GM18526 (cell line): ENCODE measurements around the gene POLN.

ENCODE experiments used
- POLR2A ChIP-seq: IDR thresholded peaks from 3 replicates; pipeline ENCODE4 v1.6.1; 2011; ENCODE audit not compliant: insufficient read length; ENCODE audit errors: extremely low read depth

The POLN gene

DNA sequence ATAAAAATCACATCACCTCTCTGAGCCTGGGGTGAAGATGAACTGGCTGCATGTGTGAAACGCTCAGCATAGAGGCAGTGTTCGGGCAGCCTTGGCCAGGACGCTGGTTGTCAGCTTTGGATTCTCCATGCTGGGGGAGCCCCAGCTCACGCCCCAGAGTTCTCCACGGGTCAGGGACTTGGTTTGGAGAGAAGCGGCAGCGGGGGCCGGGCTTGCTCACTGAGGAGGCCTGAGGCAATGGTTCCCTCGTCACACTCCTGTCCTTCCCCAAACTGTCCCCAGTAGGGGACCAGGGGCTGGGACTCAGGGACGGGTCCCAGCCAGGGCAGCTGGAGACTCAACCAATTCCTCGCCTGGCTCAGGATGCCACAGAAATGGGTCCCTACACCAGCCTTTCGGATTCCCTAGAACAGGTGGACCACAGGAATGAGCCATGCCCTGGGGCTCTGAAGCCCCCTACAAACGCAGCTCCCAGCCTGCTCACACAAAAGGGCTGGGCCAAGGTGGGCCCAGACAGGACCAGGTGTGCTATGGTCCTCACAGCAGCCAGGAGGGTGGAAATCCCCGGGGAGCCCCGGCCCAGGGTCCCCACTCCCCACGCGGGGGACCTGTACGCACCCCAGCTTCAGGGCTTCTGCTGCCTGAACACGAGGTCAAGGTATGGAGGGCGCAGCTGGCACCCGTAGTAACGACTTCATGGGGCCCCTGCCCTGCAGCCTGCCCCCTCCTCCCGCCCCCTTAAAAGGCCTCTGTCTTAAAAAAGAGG, 18.6 kb upstream of the POLN start:
- no peak for TF ChIP-seq POLR2A

DNA sequence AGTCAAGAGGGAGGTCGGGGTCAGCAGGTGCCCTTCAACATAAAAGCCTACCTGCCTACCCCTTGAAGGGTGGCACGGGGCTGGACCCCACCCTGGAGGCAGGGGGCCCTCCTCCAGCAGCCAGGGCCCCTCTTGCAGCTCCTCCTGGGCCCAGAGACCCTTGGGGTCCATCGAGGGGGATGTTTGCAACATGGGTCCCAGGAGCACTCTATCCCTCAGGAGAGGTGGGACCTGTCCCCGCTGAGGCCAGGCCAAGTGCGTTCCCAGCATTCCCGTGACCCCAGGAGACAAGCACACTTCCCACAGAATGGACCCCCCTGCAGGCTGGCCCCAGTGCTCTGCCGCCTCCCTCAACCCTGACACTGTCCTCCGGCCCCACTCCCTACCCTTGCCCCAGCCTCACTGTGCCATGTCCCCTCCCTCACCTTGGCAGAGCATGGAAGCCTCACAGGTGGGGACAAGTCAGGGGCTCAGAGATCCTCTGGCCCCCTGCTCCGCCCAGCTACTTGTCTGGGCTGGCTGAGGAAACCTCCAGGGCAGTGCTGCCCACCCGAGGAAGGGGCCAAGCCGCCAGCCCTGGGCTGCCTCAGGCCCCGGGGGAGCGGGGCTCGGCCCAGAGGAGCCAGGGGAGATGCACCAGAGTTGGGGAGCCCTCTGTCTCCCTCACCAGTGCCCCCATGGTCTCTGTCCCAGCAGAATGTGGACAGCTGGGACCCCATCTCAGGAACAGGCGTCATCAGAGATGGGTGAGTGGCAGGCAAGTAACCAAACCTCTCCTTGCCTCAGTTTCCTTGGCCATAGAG, 17.8 kb upstream of the POLN start:
- TF ChIP-seq POLR2A, result no peak

DNA sequence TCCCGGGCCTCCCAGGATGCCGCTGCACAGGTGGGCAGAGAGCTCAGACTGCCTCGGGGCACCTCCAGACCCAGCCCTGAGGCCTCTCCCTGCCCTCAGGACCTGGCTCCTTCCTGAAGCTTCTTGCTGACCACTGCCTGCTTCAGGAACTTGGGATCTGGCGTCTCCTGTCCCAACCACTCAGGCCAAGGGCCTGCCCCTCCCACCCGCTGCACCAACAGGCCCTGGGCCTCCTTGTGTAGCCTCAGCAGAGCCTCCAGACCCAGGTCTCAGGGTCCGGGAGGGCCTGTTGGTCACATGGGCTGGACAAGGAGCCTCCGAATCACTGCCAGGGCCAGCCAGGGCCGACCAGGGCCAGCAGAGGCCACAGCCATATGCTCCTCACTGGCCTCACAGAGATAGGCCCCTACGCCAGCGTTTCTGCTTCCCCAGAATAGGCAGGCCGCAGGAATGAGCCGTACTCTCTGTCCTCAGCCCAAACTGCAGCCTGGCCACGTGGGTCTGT, 17.2 kb upstream of the POLN start:
- no peak for TF ChIP-seq POLR2A

DNA sequence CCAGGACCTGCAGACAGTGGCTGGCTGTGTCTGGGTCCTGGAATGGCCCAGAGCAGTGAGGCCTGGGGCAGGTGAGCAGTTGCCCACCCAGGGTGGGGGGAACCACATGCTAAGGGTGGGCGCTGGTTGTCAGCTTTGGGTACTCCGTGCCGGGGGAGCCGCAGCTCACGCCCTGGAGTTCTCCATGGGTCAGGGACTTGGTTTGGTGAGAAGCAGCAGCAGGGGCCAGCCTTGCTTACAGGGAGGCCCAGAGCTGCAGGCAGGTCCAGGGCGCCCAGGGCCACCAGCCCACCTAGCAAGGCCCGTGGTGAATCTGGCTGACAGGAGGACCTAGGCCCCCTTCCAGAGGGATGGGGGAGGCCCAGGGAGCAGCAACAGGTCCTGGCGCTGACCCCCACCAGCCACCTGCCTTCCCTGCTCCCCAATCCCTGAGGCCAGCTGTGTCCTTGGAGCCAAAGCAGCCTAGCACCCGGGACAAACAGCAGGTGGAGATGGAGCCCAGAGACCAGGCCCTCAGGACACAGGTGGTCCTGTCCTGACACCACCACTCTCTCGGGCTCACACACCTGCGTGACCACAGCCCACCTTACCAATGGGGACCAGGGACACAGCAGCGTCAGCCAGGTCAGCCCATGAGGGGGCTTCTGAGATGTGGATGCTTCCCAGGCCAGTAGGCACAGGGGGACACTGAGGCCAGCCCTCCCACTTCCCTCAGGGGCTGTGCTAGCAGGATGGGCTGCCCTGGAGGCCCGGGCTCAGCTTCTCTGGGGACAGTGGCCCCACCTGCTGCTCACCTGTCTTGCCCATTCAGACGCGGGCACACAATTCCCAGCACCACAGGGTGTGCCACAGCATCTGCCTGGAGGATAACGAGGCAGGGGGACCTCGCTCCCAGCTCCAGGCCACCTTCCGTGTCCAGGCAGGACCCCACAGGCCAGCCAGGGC, 16.4 kb upstream of the POLN start:
- TF ChIP-seq POLR2A, result no peak

DNA sequence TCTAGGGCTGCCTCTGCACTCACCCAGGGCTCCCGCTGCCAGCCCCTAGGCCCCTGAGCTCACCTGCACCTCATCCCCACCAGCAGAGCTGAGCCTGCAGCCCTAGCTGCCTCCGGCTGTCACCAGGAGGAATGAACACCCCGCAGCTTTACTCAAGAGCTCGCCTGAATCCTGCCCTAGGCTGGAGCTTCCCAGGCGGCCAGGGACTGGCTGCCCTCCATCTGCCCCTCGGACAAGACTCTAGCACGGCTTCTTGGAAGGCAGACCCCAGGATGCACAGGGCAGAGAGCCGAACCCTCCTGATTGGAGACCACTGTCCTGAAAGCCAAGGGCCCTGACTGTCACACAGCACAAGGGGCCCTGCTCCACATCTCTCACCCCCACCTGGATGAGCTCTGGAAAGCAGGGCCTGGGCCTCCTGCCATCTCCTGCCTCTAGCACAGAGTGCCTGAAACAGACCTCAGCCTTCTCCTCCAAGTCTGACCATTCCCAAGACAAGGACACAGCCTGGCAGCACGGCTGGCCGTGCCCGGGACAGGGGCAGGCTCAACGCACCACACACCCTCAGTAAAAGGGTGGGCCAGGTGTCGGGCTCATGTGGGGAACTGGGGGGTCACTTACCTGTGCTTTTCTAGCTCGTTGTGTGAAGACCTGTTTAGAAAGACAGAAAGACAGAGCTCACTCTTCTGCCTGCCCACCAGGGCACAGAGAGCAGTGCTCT, 15.6 kb upstream of the POLN start:
- no peak for TF ChIP-seq POLR2A

DNA sequence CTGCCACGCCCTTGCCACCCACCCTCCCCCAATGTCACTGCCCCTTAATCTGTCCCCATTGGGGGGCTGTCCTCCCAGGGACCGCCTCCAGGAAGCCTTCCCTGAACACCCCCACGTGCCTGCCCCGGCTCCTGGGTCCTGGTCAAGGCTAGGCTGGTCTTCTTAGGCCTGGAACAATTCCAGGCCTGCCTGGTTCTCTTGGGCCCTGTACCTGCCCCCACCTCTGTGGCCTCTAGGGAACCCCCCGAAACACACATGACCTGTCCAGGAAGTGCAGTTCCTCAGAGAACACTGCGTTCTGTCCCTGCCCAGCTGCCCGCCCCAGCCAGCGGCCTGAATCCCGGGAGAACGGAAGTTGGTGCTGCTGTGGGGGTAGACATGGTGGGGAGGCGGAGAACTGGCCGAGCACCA, 14.9 kb upstream of the POLN start:
- no peak for TF ChIP-seq POLR2A

DNA sequence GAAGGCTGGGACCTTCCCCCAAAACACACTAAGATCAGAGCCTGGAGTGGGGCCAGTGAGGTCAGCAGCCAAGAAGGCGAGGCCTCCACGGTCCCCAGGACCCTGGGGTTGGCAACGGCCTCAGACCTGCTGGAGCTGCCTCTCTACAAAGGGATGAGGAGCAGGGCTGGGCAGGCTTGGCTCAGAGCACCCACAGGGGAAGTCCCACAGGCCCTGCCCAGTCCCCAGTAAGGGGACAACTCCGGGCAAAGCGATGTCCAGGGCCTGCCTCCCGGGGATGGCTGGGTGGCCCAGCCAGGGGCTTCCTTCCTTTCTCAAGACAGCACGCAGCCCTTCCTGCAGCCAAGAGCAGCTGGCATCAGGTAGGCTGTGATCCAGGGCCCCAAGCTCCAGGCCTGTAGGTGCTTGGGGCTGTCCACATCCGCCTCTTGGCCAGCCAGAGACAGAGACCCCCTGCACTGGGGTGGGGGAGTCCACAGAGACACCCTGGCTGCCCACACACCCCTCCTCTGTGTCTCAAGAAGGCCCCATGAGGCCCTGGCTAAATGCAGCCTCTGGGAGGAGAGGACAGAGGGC, 14.3 kb upstream of the POLN start:
- no peak for TF ChIP-seq POLR2A

DNA sequence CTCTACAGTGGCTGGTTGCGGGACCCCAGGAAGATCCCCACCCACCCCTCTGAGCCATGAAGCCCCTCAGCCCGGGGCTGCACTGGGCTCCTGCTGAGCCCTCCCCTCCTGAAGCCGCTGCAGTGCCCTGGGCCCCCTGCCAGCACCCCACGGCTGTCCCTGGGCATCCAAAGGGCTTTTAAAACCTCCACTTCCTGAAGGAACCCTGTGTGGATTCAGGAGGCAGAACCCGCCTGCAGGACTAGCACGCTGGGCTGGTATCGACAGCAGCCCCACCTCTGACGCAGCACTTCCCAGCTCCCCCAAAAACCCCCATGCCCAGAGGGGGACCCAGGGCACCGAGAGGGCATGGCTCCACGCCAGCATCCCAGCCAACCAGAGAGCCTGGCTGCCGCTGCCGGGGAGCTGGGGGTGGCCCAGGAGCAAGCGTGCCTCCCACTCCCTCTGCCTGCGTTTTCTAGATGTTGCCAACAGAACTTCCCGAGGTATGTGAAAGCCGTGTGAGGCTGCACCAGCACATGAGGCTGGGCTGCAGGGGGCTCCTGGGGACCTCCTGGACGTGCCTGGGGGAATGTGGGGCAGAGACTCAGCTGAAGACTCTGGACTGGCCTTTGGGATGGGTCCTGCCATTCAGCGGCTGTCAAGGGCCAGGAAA, 13.7 kb upstream of the POLN start:
- no peak for TF ChIP-seq POLR2A

DNA sequence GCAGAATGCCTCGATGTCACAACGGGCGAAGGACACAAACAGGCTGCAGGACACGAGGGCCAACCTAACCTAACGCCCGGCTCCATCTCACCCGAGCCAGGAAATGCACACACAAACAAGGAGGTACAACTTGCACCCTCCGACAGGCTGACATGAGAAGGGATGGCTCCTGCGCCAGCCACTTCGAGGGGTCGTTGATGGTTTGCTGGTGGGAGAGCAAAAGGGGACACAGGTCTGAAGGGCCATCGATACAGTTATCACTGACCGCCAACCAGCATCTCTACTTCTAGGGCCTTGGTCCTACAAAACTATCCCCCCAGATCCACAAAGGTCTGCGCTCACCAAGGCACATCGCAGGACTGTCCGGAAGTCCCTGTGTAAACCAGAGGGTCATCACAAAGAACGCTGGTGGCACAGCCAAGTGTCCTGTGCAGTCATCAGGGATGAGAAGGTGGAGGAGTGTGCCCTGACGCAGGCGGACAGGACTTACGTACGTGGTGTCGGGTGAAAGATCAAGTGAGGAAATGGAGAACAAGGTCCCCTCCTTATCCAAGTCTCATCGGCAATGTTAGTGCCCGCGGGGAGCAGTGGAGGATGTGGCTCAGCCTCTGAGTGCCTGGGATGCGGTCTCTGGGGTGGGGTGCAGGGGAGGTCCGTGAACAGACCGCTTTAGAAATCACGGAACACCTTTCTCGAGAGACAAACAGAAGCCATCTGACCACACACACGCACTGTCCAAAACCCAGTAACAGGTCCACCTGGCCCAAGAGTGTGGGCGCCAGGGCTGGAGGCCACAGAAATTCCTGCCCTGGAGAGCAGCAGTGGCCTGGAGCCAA, 13.0 kb upstream of the POLN start:
- no peak for TF ChIP-seq POLR2A

DNA sequence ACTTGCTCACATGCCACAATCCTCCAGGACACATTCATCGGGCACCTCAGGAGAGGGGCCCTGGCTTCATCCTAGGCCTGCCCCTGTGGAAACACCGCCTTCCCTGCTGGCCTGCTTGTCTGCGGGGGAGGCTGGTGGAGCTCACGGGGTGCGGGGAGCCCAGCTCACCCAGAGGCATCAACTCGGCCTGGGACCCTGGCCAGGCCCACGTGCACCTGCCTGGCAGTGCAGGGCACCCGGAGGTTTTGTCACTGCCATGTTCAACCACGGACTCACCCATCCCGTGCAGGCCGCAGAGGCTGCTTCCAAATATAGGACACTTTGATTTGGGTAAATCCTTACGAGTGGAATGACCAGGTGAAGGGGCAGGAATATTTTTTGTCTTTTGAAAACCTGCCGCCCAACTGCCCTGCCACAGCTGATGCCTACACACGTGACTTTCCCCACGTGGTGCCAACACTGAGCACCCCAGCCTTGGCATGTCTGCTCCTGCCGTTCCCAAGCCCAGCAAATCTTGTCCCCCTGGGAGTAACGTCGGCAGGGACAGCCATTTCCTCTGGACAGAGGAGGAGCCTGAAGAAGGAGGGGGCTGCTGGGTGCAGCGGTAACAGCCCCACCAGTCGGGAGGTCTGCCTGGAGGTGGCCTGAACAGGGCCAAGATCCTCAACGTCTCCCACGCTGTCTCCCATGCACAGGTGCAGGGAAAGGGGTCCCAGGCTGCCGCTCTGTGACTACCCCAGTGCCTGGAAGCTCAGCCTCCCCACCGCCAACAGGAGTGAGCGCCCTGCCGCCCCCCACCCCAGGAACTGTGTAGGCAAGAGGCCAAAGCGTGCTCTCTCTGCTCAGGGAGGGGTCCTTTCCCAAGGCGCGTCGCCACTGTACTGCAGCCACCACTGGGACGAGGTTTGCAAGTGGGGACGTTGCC, 11.5 kb upstream of the POLN start:
- TF ChIP-seq POLR2A, result no peak

DNA sequence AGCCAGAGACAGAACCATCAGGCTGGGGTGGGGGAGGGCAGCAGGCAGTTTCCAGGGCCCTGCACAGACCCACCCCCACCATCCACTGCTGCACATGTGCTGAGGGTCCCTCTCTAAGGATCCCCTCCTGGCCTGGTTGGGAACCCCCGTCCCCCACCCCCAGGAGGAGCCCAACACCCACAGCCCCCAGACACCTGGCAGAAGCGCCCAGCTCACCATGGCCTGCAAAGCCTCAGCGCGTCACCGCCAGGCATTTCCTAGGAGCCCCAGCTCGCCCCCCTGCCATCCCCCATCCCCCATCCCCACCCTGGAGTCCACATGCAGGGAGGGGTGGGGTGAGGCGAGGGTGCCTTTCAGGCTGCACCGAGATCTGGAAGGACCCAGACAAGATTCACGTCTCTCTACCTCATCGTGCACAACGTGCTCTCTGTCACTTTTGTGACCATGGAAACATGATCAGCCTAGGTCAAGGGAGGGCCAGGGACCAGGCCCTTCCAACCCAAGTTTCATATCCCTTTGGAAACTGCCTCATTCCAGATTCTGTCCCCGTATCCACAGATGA, 10.7 kb upstream of the POLN start:
- TF ChIP-seq POLR2A, result no peak
